ENCODE measurements around the gene YWHAH.

The YWHAH gene

DNA sequence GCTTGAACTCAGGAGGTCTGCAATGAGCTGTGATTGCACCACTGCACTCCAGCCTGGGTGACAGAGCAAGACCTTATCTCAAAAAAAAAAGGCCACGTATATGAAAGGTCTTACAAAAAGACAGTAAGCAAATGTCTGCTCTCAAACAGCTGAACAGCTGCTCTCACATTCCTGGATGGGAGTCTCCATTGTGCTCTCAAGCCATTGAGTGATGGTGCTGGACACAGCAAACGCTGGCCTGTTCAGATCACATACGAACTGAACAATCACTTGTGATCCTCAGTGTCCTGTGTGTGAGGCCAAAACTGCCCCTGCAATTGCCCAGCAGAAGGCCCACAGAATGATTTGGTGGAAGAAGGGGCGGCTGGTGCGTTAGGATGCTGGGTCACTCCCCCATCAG, 34.4 kb upstream of the YWHAH start:
- no peak overlapping the region for H3K4me3 ChIP-seq (ENCODE audit: low read depth, low read length)
- ChIA-PET POLR2A (no interaction called here), CTCF (interaction anchor here (0.6 kb wide), 2 partner anchors 36 to 98 kb away, joined by 4 to 5 read pairs; no protein-coding TSS in a partner anchor)
- no peaks in the 10 kb centered on the region for H3K4me1 ChIP-seq (ENCODE audit: control insufficient read depth, insufficient read depth, low read length)
- H3K27ac ChIP-seq (ENCODE audit: extremely low read depth, low read depth, low read length) = no peak overlapping the region
- no peak for TF ChIP-seq ZNF112 (tag by site-specific recombination; IDR thresholded peaks at IDR 0.05)
- no peak for TF ChIP-seq ZNF221 (tag by site-specific recombination; IDR thresholded peaks at IDR 0.05; ENCODE audit: borderline replicate concordance)
- no peak for TF ChIP-seq ZNF121 (tag by site-specific recombination; IDR thresholded peaks at IDR 0.05)
- no peak for TF ChIP-seq KLF10 (tag by site-specific recombination; IDR thresholded peaks at IDR 0.05)
- no peak for TF ChIP-seq ZNF24 (tag by site-specific recombination; IDR thresholded peaks at IDR 0.05)
- no peak for TF ChIP-seq ZNF223 (tag by site-specific recombination; IDR thresholded peaks at IDR 0.05)
- TF ChIP-seq, protein P1, sequence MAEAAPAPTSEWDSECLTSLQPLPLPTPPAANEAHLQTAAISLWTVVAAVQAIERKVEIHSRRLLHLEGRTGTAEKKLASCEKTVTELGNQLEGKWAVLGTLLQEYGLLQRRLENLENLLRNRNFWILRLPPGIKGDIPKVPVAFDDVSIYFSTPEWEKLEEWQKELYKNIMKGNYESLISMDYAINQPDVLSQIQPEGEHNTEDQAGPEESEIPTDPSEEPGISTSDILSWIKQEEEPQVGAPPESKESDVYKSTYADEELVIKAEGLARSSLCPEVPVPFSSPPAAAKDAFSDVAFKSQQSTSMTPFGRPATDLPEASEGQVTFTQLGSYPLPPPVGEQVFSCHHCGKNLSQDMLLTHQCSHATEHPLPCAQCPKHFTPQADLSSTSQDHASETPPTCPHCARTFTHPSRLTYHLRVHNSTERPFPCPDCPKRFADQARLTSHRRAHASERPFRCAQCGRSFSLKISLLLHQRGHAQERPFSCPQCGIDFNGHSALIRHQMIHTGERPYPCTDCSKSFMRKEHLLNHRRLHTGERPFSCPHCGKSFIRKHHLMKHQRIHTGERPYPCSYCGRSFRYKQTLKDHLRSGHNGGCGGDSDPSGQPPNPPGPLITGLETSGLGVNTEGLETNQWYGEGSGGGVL (tag by site-specific recombination; IDR thresholded peaks at IDR 0.05) = no peak
- TF ChIP-seq KLF9 (tag by site-specific recombination; IDR thresholded peaks at IDR 0.05; ENCODE audit: low read depth) = no peak
- TF ChIP-seq ZNF610 (tag by site-specific recombination; IDR thresholded peaks at IDR 0.05; ENCODE audit: borderline replicate concordance) = no peak
- no peak for TF ChIP-seq MEIS1 (CRISPR knock-in tag; IDR thresholded peaks at IDR 0.05; ENCODE audit: borderline replicate concordance)
- no peak for TF ChIP-seq ZNF561 (tag by site-specific recombination; IDR thresholded peaks at IDR 0.05; ENCODE audit: borderline replicate concordance)
- no peak for TF ChIP-seq BCL11B (tag by site-specific recombination; IDR thresholded peaks at IDR 0.05; ENCODE audit: low read depth)
- no peak for TF ChIP-seq ZNF585B (tag by site-specific recombination; IDR thresholded peaks at IDR 0.05)
- TF ChIP-seq ZNF138 (tag by site-specific recombination; IDR thresholded peaks at IDR 0.05; ENCODE audit: borderline replicate concordance) = no peak
- no peak for TF ChIP-seq ZNF157 (tag by site-specific recombination; IDR thresholded peaks at IDR 0.05)
- TF ChIP-seq ZNF76 (tag by site-specific recombination; IDR thresholded peaks at IDR 0.05; ENCODE audit: borderline replicate concordance, low read depth) = no peak
- TF ChIP-seq SP3 (tag by site-specific recombination; IDR thresholded peaks at IDR 0.05) = no peak
- no peak for TF ChIP-seq ZNF701 (tag by site-specific recombination; IDR thresholded peaks at IDR 0.05)
- TF ChIP-seq SP2 (tag by site-specific recombination; IDR thresholded peaks at IDR 0.05) = no peak
- TF ChIP-seq HOXA7 (CRISPR knock-in tag; IDR thresholded peaks at IDR 0.05; ENCODE audit: borderline replicate concordance) = no peak
- H3K9me3 ChIP-seq (ENCODE audit: control insufficient read depth, insufficient read depth, low read depth, low read length) = no peaks in the 10 kb centered on the region
- peaks cover 0 to 32% of the 10 kb centered on the region in 2 experiments; a peak in 1 of 3 replicates for H3K36me3 ChIP-seq (ENCODE audit: control insufficient read depth in 2 of 2, insufficient read depth in 1 of 2, low read length in 2 of 2)

DNA sequence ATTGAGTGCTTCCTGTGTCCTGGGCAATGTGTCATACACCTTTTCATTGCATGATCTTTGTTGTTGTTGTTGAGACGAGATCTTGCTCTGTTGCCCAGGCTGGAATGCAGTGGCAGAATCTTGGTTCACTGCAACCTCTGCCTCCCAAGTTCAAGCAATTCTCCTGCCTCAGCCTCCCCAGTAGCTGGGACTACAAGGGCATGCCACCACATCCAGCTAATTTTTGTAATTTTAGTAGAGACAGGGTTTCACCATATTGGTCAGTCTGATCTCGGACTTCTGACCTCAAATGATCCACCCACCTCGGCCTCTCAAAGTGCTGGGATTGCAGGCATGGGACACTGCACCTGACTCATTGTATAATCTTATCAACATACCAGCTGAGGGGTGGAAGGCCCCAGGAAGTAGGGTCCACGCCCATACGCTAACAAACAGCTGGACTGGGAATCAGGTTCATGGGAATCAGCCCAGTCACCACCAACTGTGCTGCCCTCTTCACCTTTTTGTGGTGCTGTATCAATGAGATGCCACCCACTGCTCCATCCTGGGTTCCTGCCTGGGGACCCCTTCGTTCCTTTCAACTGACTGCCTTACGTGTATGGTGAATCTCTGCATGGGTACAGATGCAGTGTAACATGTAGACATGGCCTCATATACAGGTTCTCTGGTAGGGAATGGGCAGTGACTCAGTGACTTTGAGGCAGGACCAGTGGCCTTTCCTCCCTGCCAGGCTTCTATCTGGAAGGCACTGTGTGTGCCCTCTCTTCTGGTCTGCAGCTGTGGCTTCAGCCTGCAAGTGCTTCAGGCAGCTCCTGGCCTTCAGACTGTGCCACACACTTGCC, 32.5 kb upstream of the YWHAH start:
- ChIA-PET CTCF (interaction anchor here (0.6 to 0.7 kb wide), 2 partner anchors 99 to 169 kb away, joined by 3 read pairs; no protein-coding TSS in a partner anchor), POLR2A (no interaction called here)
- Histone ChIP-seq H3K4me1 (ENCODE audit: control insufficient read depth, insufficient read depth, low read length) (no peaks in the 10 kb centered on the region), H3K9me3 (ENCODE audit: control insufficient read depth, insufficient read depth, low read depth, low read length) (no peaks in the 10 kb centered on the region), H3K27ac (ENCODE audit: extremely low read depth, low read depth, low read length) (no peak overlapping the region), H3K36me3 (ENCODE audit: control insufficient read depth in 2 of 2, insufficient read depth in 1 of 2, low read length in 2 of 2) (peaks cover 0 to 15% of the 10 kb centered on the region in 2 experiments; a peak in 1 of 3 replicates), H3K4me3 (ENCODE audit: low read depth, low read length) (no peak overlapping the region)
- TF ChIP-seq ZIC2 (tag by site-specific recombination; IDR thresholded peaks at IDR 0.05) (0 out of 2 replicates have a peak, but pooled peaks have one; percentile 8), ZNF48 (tag by site-specific recombination; IDR thresholded peaks at IDR 0.05) (no peak)

DNA sequence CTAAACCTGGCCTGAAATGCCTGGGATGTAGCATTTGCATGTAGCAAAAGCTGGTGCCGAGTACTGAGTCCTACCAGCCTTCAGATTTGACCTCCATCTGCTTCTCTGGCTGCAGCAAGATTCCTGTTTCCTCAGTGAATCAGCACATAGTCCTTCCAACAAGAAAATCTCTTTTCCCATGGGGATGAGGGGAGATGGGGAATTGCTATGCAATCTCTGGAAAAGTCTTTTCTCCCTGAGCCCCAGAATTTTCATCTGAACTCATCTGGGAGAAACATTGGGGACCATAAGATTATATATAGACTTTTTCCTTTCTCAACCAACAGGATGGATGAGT, 32.0 kb upstream of the YWHAH start:
- CTCF ChIA-PET = no interaction called here
- H3K36me3 ChIP-seq (ENCODE audit: control insufficient read depth in 2 of 2, insufficient read depth in 1 of 2, low read length in 2 of 2) = peaks cover 0 to 12% of the 10 kb centered on the region in 2 experiments; a peak in 1 of 3 replicates
- no peak overlapping the region for H3K27ac ChIP-seq (ENCODE audit: extremely low read depth, low read depth, low read length)
- H3K4me3 ChIP-seq (ENCODE audit: low read depth, low read length) = no peak overlapping the region
- POLR2A ChIA-PET = no interaction called here
- no peaks in the 10 kb centered on the region for H3K4me1 ChIP-seq (ENCODE audit: control insufficient read depth, insufficient read depth, low read length)
- no peaks in the 10 kb centered on the region for H3K9me3 ChIP-seq (ENCODE audit: control insufficient read depth, insufficient read depth, low read depth, low read length)
- TF ChIP-seq ZBTB17 (tag by site-specific recombination; IDR thresholded peaks at IDR 0.05) = peak; percentile 46
- TF ChIP-seq, protein P2, sequence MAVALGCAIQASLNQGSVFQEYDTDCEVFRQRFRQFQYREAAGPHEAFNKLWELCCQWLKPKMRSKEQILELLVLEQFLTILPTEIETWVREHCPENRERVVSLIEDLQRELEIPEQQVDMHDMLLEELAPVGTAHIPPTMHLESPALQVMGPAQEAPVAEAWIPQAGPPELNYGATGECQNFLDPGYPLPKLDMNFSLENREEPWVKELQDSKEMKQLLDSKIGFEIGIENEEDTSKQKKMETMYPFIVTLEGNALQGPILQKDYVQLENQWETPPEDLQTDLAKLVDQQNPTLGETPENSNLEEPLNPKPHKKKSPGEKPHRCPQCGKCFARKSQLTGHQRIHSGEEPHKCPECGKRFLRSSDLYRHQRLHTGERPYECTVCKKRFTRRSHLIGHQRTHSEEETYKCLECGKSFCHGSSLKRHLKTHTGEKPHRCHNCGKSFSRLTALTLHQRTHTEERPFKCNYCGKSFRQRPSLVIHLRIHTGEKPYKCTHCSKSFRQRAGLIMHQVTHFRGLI (tag by site-specific recombination; IDR thresholded peaks at IDR 0.05) = no peak

Measured in HEK293 (cell line).